Kidney tubule cell (primary cell): Measurements from ENCODE around the gene SLC37A1.

Experiments used
- DNase-seq: peaks from one replicate; pipeline ENCODE4 v3.0.0-alpha.2; 2018; ENCODE audit warnings: low spot score

Gene SLC37A1

GRCh38 chr21:42507418-42507817 lies 6.2 kb upstream of the SLC37A1 start:
- DNase-seq: no peak

DNA sequence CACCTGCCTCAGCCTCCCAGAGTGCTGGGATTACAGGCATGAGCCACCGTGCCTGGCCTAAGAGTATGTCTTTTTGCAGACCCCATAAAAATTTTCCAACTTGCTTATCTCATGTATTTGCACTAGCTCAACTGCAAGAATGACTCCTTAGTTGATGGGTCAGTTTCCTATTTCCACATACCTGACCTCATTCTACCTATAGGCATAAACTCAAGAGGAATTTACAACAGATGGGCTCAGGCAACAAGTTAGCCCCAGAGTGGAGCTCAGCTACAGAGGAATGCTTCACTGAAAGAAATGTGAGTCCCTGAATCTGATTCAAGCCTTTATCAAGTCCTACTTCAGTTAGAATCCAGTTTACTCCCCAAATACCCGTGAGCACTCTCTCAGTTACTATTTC lies 5.3 kb upstream of the SLC37A1 start:
- no peak for DNase-seq

DNA sequence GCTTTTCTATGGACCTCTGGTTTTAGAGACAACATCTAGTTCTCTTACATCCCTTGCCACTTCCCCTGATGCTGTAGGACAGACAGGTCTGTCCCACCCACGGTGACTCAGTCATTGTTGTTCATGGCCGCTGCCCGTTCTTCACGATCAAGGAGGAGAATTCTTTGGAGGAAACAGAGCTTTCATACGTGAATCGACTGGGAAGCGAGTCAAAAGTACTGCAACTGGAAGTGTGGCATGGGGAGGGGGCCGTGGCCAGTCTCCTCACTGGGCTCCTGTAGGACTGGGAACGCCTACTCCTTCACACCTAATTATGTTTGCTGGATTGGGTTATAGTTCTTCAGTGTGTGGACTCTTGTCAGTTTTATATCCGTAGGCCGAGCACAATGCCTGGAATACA lies 4.4 kb upstream of the SLC37A1 start:
- DNase-seq: no peak

DNA sequence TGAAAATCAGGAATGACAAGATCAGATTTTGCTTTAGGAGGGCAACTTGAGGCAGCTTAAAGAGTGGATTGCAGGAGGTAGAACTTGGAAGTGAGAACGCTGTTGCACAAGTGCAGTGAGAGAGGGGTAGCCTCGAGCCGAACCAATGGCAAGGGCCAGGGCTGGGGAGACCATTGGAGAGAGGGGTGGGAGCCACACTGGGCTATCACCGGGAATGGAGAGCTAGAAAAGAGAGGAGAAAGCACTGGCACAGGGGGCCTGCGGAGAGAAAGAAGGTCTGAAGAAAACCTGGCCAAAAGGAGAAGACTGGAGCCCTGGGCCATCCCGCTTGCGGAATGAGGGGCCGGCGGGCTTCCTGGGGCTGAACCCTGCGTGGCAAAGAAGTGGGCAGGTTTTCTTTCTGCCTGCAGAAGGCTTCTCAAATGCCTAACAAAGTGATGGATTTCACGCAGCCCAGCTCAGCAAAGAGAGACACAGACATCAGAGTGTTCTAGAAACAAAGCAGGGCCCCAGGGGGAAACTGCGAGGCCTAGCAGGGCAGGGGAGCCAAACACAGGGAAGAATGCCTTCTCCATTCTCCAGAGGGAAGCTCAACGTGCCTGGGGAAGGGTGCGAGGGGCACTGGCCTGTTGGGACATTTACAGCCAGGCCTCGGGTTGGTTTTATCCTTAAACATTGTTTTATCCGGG lies 1.2 kb upstream of the SLC37A1 start:
- no peak for DNase-seq

DNA sequence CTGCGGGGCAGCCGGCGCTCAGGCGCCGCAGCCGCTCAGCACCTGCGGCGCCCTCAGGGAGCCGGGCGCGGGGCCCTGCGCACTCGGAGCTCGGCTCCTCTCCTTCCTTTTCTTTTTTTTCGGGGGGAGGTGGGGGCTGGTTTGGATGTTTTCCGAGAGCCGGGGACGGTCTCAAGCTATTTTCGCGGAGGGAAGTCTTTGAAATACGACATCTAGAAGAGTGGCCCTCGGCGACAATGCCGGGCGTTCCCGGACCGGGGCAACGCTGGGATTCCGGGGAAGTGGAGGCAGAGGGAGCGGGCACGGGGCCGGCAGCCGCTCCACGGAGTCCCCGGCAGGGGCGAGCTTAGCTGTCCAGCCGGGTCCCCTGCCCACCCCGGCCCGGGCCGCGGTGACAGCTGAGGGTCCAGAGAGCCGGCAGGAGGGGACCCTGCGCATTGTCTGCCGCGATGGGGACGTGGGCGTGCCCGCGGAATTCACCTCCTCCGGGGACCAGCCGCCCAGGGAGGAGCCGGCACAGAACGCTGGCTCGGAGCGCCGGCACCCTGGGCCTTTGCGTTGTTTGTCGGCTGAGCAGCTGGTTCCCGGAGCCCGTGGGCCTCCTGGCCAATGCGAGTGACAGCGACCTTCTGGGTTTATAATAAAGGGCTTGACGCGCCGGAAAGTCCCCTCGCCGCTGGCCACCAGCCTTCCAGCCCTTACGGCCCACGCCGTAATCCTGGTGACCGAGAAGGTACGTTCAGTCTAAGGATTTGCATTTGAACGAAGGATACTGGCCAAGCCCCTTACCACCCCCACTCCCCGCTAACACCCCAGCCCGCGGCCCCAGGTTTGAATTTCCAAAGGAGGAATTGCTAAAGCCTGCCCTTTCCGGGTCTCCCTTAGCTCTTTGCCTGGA lies 582 bp downstream of the SLC37A1 start:
- peak; percentile 62 for DNase-seq

- no peak for DNase-seq
Observed at GRCh38 chr21:42514883-42515228, 1.2 kb downstream of the SLC37A1 start.

GRCh38 chr21:42515708-42516502 lies 2.3 kb downstream of the SLC37A1 start:
- peak; percentile 80 for DNase-seq

GRCh38 chr21:42518215-42518614 lies 4.6 kb downstream of the SLC37A1 start:
- DNase-seq: peak; percentile 87

GRCh38 chr21:42518626-42519025 lies 5.0 kb downstream of the SLC37A1 start:
- DNase-seq: no peak

- DNase-seq: no peak
Observed at GRCh38 chr21:42520628-42521253, 7.1 kb downstream of the SLC37A1 start.

- DNase-seq: no peak
Observed at GRCh38 chr21:42521384-42521783, 7.7 kb downstream of the SLC37A1 start.

DNA sequence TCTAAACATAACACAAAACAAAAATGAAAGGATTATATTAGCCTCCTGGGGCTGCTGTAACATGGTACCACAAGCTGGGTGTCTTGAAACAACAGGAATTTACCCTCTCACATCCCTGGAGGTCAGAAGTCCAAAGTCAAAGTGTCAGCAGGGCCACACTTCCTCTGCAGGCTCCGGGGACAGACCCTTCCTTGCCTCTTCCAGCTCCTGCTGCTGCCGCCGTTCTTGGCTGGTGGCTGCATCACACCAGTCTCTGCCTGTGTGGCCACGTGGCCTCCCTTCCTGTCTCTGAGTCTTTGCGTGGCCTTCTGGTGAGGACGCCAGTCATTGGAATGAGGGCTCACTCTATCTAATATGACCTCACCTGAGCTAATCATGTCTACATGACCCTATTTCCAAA lies 8.2 kb downstream of the SLC37A1 start:
- DNase-seq: no peak

DNA sequence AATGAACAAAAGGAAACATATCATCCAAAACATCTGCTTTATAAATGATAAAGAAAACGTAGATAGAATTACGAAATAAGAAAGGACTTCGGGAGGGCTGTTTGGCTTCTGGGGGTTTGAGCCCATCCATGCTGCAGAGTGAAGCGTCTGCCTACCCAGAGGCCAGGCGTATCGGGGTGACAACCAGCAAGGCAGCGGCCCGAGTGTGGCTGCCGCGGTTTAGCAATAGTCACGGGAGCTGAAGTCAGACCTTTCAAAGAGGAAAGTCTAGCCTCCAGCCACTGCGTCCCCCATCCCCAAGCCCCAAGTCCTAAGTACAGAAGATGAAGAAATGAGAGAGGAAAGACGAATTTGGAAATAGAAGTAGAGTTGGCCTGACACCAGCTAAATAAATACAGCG lies 8.6 kb downstream of the SLC37A1 start:
- DNase-seq: no peak

- no peak for DNase-seq
Observed at GRCh38 chr21:42522771-42523170, 9.1 kb downstream of the SLC37A1 start.

DNA sequence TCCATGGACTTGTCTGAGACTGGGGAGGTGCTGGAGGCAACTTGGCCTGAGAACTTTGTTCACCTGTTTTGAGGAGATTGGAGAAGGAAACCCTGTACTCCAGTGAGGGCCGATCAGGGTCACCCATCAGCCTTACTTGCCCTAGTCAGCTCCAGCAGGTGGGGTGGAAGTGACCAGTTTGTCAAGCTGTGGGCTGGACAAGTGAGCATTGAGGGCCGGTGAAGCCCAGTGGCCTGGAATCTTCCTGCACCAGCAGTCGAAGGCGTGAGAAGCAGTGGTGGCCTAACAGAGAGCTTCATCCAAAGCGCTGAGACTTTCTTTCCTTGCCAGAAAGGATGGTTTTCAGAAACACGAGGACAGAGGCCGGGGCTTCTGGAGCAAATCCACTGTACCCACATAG lies 9.6 kb downstream of the SLC37A1 start:
- no peak for DNase-seq

DNA sequence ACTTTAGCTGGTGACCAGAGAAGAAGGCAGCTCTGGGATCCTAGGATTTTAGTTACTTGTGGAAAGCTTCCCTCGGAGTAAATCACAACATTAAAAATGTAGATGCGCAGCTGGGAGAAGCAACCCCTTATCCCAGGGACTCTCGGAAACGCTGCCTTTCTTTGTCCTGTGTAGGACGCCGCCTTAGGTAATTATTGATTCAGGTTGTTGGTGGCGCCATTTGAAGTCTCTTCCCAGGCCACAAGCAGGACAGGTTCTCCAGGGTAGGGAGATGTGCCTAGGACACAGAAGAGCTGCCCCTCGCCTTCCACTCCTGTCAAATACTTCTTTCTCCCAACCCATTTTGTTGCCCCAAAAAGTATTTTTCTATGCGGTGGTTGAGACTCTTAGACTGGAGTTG lies 10.3 kb downstream of the SLC37A1 start:
- DNase-seq: no peak

GRCh38 chr21:42524341-42525028 lies 10.8 kb downstream of the SLC37A1 start:
- DNase-seq: peak; percentile 58

DNA sequence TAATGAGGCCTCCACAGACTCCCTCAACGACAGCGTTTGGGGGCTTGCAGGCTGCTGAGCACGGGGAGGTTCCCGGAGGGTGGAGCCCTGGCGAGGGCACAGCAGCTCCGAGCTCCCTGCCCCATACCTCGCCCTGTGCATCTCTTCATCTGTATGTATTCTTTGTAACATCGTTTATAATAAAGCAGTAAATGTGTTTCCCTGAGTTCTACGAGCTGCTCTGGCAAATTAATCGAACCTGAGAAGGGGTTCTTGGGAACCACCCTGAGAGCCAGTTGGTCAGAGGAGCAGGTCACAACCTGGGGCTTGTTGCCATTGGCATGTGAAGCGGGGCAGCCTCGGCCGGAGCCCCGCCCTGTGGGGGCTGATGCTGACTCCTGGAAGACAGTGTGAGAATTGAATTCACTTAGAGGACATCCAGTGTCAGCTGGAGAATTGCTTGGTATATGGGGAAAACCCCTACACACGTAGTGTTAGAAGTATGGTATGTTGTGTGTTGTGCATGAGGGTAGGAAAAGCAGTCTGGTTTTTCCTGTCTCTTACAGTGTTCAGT lies 11.5 kb downstream of the SLC37A1 start:
- peak; percentile 52 for DNase-seq

DNA sequence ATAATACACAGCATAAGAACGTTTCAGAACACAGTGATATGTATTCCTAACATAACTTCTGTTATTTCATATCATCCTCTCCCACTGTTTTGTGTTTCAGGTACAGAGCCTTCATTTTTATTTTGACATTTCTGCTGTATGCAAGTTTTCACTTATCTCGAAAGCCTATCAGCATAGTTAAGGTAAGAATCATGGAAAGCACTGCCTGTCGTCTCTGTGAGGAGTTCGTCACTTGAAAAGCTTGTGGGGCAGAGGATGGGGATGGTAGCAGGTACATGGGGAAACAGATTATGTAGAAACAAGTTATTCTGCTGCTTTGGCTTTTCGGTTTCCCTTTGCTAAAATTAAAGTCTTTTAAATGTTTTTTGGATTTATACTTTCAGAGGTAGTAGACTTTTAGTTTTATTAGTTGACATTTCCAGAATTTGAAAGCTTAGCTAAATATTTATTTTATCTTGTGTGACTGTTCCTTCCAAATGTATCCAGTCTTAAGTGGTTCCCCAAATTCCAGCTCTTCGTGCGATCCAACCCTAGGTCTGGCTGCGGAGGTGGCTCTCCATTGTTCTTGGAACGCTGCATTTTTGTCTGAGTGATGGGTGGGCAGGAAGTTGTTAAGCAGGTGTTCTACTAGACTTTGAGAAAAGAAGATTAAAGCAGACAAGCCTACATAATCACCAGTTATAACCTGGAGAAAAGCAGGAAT lies 12.2 kb downstream of the SLC37A1 start:
- DNase-seq: no peak

GRCh38 chr21:42526379-42526727 lies 12.7 kb downstream of the SLC37A1 start:
- peak; percentile 31 for DNase-seq

DNA sequence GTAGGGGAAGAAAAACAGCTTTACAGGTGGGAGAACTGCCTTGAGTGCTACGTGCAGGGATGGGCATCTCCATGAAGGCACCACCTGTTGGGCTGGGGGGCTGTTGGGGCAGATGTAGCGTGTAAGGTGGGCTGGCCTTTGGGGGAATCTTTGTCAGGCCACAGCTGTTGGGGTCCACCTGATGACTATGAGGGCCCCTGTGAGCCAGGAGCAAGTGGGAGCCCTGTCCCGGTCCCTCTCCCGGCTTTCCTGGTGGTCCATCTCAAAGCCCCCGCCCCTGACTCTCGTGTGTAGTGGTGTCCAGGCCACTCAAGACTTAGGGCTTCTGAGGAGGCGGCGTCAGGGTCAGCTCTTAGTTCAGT lies 13.5 kb downstream of the SLC37A1 start:
- DNase-seq: no peak
